ENCODE results near the gene CSRP2. TPM values are rescaled to one million over a fixed set of nuclear protein-coding genes. Genes with fewer than 3 reads are reported as not detected.

The CSRP2 gene
- total and polyA plus RNA-seq, 12 donors = 0.61 to 19.5 (median 6.0) TPM

GRCh38 chr12:76852106-76852505 lies 26.7 kb downstream of the CSRP2 start:
- Histone ChIP-seq H3K27ac (no peak overlapping the region), H3K27me3 (no peaks in the 10 kb centered on the region), H3K9me3 (replicated peaks in 1 of 3) (no peaks in the 10 kb centered on the region), H3K4me3 (no peak overlapping the region), H3K4me1 (replicated peaks in 1 of 2) (no peaks in the 10 kb centered on the region), H3K36me3 (replicated peaks in 1 of 2) (peaks cover 0 to 34% of the 10 kb centered on the region in 2 donors)
- TF ChIP-seq, protein P1, sequence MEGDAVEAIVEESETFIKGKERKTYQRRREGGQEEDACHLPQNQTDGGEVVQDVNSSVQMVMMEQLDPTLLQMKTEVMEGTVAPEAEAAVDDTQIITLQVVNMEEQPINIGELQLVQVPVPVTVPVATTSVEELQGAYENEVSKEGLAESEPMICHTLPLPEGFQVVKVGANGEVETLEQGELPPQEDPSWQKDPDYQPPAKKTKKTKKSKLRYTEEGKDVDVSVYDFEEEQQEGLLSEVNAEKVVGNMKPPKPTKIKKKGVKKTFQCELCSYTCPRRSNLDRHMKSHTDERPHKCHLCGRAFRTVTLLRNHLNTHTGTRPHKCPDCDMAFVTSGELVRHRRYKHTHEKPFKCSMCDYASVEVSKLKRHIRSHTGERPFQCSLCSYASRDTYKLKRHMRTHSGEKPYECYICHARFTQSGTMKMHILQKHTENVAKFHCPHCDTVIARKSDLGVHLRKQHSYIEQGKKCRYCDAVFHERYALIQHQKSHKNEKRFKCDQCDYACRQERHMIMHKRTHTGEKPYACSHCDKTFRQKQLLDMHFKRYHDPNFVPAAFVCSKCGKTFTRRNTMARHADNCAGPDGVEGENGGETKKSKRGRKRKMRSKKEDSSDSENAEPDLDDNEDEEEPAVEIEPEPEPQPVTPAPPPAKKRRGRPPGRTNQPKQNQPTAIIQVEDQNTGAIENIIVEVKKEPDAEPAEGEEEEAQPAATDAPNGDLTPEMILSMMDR (IDR thresholded peaks at IDR 0.05) = no peak
- no peak for TF ChIP-seq POLR2A (IDR thresholded peaks at IDR 0.05)
- no peak for DNase-seq
- WGBS, 4 donors = 95 to 100% (median 96%) methylated on average over 1 of the region's 1 CpG
- intact Hi-C loops (cut with DNase I) = no loop called here

GRCh38 chr12:76848132-76848531 lies 30.7 kb downstream of the CSRP2 start:
- intact Hi-C loops (cut with DNase I) = no loop called here
- Histone ChIP-seq H3K4me1 (replicated peaks in 1 of 2) (no peaks in the 10 kb centered on the region), H3K9me3 (replicated peaks in 1 of 3) (no peaks in the 10 kb centered on the region), H3K27me3 (no peaks in the 10 kb centered on the region), H3K36me3 (replicated peaks in 1 of 2) (peaks cover 0 to 41% of the 10 kb centered on the region in 2 donors), H3K27ac (no peak overlapping the region), H3K4me3 (no peak overlapping the region)
- DNase-seq = no peak
- TF ChIP-seq, protein P1 (IDR thresholded peaks at IDR 0.05) = no peak
- no peak for TF ChIP-seq POLR2A (IDR thresholded peaks at IDR 0.05)
- WGBS, 4 donors = 86 to 97% (median 92%) methylated on average over 2 of the region's 2 CpGs

GRCh38 chr12:76847260-76847659 lies 31.6 kb downstream of the CSRP2 start:
- intact Hi-C loops (cut with DNase I) = no loop called here
- TF ChIP-seq POLR2A (IDR thresholded peaks at IDR 0.05) = no peak
- TF ChIP-seq, protein P1 (IDR thresholded peaks at IDR 0.05) = no peak
- Histone ChIP-seq H3K36me3 (replicated peaks in 1 of 2) (peaks cover 0 to 41% of the 10 kb centered on the region in 2 donors), H3K4me1 (replicated peaks in 1 of 2) (no peaks in the 10 kb centered on the region), H3K9me3 (replicated peaks in 1 of 3) (no peaks in the 10 kb centered on the region), H3K4me3 (no peak overlapping the region), H3K27ac (no peak overlapping the region), H3K27me3 (no peaks in the 10 kb centered on the region)
- WGBS, 4 donors = 88 to 93% (median 91%) methylated on average over 2 of the region's 2 CpGs
- no peak for DNase-seq

GRCh38 chr12:76836633-76837032 lies 42.2 kb downstream of the CSRP2 start:
- Histone ChIP-seq H3K36me3 (replicated peaks in 1 of 2) (peaks cover 0 to 6% of the 10 kb centered on the region in 2 donors), H3K9me3 (replicated peaks in 1 of 3) (no peaks in the 10 kb centered on the region), H3K27ac (no peak overlapping the region), H3K4me1 (replicated peaks in 1 of 2) (no peaks in the 10 kb centered on the region), H3K4me3 (no peak overlapping the region), H3K27me3 (no peaks in the 10 kb centered on the region)
- intact Hi-C loops (cut with DNase I) = no loop called here
- 60 to 79% (median 78%) methylated on average over 3 of the region's 3 CpGs for WGBS, 4 donors
- no peak for DNase-seq
- TF ChIP-seq, protein P1 (IDR thresholded peaks at IDR 0.05) = no peak
- no peak for TF ChIP-seq POLR2A (IDR thresholded peaks at IDR 0.05)
